Measurements from ENCODE around the gene MAP3K21. TPM values are rescaled to one million over a fixed set of nuclear protein-coding genes. Genes with fewer than 3 reads are reported as not detected.

Gene MAP3K21
- total RNA-seq, 4 donors from 2014 or later, result 6.1 to 16.6 (median 10.6) TPM

DNA sequence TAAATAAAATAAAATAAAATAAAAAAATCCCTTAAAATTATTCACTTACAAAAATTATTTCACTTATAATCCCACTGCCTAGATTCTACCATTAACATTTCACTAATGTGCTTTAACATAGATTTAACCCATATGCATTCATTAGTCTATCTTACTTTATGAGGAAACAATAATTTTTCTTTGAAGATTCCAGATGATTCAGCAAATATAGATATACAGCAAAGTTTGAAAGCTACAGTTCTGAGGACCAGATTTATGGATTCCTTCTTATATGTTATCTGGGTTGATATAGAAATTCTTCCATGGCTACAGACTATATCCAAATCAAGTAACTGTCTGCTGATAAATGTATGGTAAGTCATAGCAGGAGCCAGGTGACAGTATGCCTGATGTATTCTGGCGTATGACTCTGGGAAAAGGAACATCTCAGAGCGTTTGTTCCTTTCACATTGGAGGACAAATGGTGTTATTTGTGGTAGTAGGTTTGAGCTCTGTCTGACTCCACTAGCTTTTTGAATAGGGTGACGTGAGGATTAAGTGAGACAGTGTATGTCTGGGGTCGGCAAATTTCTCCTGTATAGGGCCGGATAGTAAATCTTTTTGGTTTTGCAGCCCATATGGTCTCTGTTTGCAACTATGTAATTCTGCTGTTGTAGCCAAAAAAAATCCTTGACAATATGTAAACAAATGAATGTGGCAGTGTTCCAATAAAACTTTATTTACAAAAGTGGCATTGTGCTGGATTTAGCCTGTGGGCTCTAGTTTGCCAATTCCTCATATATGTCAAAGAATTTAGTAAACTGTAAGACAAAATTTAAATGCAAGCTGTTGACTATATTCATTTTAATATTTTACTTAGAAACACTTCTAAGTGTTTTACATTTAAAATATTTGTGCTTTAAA lies 9.3 kb downstream of the MAP3K21 start:
- intact Hi-C loops (cut with DNase I; ENCODE audit: low total_unique reads), result no loop called here
- no peak overlapping the region for H3K4me3 ChIP-seq (ENCODE audit: low read depth, poor library complexity, severe bottlenecking)
- DNase-seq (ENCODE audit: low spot score in 2 of 2), result no peak
- TF ChIP-seq POLR2A (IDR thresholded peaks at IDR 0.05), result no peak
- WGBS, 2 donors, result 86 to 88% methylated on average over 5 of the region's 5 CpGs

DNA sequence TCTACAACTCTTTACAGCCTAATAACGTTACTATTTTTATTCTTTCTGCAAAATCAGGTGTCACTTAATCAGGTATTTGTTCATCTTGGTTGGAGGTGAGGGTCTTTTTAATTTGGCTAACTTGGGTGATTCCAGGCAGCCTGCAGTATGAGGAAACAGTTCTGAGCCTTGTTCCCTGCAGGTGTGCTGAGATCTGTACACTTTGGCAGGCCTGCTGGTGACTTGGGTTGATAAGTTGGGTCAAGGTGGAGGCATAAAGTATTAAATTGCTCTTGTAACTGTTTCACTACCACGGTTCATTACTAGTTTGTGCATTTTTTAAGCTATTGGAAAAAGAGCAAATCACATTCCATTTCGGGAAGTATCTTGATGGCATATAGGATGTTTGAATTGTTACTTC lies 10.0 kb downstream of the MAP3K21 start:
- no peak overlapping the region for H3K4me3 ChIP-seq (ENCODE audit: low read depth, poor library complexity, severe bottlenecking)
- intact Hi-C loops (cut with DNase I; ENCODE audit: low total_unique reads), result no loop called here
- TF ChIP-seq POLR2A (IDR thresholded peaks at IDR 0.05), result no peak
- 84 to 85% methylated on average over 3 of the region's 3 CpGs for WGBS, 2 donors
- DNase-seq (ENCODE audit: low spot score in 2 of 2), result no peak

DNA sequence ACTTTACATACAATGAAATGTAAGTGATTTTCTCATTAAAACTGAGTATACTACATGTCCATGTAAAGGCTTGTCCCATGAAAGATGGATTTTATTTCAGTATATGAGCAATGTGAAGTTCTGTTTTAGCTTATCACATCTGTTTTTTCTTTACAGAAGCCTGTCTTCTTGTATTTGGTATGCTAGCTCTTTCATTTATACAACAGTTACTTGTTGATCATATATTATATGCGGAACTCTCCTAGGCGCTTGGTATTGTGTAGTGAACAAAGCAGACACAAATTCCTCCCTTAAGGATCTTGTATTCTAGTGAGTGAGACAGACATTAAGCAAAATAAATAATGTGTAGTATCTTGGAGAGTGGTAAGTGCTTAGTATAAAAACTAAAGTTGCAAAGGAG lies 10.6 kb downstream of the MAP3K21 start:
- no peak for DNase-seq (ENCODE audit: low spot score in 2 of 2)
- no peak for TF ChIP-seq POLR2A (IDR thresholded peaks at IDR 0.05)
- TF ChIP-seq, protein P1, sequence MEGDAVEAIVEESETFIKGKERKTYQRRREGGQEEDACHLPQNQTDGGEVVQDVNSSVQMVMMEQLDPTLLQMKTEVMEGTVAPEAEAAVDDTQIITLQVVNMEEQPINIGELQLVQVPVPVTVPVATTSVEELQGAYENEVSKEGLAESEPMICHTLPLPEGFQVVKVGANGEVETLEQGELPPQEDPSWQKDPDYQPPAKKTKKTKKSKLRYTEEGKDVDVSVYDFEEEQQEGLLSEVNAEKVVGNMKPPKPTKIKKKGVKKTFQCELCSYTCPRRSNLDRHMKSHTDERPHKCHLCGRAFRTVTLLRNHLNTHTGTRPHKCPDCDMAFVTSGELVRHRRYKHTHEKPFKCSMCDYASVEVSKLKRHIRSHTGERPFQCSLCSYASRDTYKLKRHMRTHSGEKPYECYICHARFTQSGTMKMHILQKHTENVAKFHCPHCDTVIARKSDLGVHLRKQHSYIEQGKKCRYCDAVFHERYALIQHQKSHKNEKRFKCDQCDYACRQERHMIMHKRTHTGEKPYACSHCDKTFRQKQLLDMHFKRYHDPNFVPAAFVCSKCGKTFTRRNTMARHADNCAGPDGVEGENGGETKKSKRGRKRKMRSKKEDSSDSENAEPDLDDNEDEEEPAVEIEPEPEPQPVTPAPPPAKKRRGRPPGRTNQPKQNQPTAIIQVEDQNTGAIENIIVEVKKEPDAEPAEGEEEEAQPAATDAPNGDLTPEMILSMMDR (IDR thresholded peaks at IDR 0.05), result no peak
- H3K4me3 ChIP-seq (ENCODE audit: low read depth, poor library complexity, severe bottlenecking), result no peak overlapping the region
- intact Hi-C loops (cut with DNase I; ENCODE audit: low total_unique reads), result no loop called here
- WGBS, 2 donors, result 78 to 91% methylated on average over 2 of the region's 2 CpGs

DNA sequence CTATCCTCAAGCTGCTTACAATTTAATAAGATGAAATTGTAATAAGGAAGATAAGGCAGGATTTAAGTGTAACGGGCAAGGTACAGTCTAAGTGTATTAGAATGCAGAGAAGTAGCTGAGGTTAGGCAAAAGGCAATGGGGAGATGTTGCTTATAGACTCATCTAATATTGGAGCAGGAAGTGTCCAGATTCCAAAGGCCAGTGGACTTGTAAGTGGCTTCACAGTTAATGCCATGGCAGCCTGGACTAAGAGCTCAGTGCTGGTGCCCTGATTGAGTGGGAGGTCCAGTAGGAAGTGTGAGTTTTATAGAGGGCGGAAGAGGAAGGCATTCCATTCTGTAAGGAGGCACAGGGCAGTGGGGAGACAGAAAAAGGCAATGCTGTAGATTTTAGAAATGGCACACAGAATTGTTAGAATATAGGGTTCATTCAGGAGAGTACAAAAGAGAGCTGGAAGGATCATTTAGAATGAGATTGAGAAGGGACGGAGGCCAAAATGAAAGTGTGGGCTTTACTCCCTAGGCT lies 12.6 kb downstream of the MAP3K21 start:
- TF ChIP-seq, protein P1 (IDR thresholded peaks at IDR 0.05), result no peak
- no peak for TF ChIP-seq POLR2A (IDR thresholded peaks at IDR 0.05)
- WGBS, 2 donors, result 79 to 82% methylated on average over 3 of the region's 3 CpGs
- H3K4me3 ChIP-seq (ENCODE audit: low read depth, poor library complexity, severe bottlenecking), result no peak overlapping the region
- intact Hi-C loops (cut with DNase I; ENCODE audit: low total_unique reads), result no loop called here
- no peak for DNase-seq (ENCODE audit: low spot score in 2 of 2)

DNA sequence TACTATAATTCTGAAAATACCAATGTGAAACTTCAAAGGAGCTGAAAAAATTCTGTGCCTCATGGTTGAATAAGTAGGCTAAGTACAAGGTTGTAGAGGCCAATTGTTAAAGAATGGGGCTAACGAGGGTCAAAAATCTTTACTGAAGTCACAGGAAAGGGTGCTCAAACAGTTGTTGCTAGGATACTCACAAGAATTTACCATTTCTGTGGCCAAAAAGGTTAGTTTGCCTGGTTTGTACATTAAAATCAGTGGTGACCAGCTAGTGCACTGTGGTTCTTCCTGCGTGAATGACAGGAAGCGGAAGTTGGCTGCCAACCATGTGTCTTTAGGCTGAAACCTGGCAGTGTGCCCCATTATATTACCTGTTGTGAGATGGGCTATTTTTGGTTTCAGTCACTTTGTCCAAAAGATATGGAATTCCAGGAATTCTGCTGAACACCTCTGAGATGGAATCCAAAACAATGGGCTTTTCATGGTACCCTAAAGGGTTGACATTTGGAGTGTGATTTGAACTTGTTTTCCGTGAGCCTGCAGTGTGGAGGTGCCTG lies 13.5 kb downstream of the MAP3K21 start:
- intact Hi-C loops (cut with DNase I; ENCODE audit: low total_unique reads), result no loop called here
- no peak for TF ChIP-seq POLR2A (IDR thresholded peaks at IDR 0.05)
- TF ChIP-seq, protein P1 (IDR thresholded peaks at IDR 0.05), result no peak
- no peak overlapping the region for H3K4me3 ChIP-seq (ENCODE audit: low read depth, poor library complexity, severe bottlenecking)
- DNase-seq (ENCODE audit: low spot score in 2 of 2), result no peak
- 70 to 73% methylated on average over 4 of the region's 4 CpGs for WGBS, 2 donors

DNA sequence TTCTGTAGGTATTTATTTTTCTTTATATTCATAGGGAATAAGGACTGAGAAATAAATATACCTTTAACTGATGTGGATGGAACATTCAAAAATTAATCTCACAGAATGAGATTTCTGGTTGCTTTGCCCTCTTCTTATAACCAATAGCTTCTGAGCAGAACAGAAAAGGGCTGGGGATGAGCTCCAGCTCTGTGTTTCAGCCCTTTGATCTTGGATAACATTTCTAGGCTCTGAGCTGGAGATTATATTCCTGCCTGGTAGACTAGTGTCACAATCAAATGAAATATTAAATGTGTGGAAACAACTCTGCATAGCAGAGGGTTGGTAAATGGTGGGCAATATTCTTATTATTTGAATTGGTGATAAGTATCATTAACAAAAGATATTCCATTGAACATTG lies 14.6 kb downstream of the MAP3K21 start:
- TF ChIP-seq POLR2A (IDR thresholded peaks at IDR 0.05), result no peak
- TF ChIP-seq, protein P1 (IDR thresholded peaks at IDR 0.05), result no peak
- DNase-seq (ENCODE audit: low spot score in 2 of 2), result no peak
- intact Hi-C loops (cut with DNase I; ENCODE audit: low total_unique reads), result no loop called here
- no peak overlapping the region for H3K4me3 ChIP-seq (ENCODE audit: low read depth, poor library complexity, severe bottlenecking)
